ENCODE measurements around the gene SCN5A.

The SCN5A gene

DNA sequence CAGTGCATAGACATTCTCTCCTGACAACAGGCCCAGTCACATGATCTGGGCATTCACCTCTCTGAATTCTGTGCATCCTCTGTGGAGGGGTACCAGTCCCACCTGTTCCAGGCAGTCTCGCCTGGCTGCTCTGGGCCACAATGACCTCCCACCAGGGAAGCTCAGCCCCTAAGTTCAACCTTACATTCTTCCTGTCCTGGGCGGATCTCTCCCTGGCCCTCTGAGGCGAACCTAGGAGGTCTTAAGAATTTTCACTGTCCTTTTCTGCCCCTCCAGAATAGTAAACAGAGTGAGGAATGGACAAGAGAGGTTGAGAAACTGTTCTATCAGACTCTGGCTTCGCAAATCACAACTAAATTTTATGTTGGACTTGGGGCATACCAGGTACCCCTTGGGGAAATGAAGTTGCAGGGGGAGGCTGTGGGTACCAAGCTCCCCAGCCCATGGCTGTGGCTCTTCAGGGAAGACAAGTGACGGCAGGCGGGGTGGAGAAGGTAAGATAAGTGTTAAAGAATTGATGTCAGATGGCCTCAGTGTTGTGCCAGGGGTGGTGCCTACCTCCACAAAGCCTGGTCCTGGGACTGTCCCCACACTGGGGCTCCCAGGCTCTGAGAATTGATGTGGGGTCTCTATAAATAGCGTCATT is 5.3 kb downstream of the SCN5A start:
- Mint-ChIP-seq H3K36me3 (no peaks in the 10 kb centered on the region), H3K9me3 (no peaks in the 10 kb centered on the region), H3K4me1 (peaks cover 5% of the 10 kb centered on the region), H3K27me3 (peaks cover 4% of the 10 kb centered on the region), H3K27ac (no peak overlapping the region), H3K4me3 (no peak overlapping the region)
- peak; percentile 9 for DNase-seq
- CTCF ChIA-PET: no interaction called here

DNA sequence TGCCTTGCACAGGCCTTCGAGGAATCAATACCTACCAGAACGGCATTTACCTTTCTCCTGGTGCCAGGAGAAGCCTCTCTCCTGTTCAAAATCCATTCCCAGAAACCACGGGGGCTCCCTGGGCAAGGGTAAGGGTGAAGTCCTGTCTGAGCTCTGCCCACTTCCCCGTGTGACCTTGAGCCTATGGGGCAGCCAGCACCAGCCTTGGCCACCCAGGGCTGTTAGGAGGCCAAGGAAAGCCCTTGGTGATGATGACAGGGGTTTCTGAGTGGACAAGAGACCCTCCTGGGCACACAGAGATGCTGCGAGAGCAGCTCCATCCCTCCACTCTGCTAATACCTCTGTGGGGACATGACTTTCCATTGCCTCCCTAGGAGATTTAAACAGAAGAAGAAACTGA is 5.9 kb downstream of the SCN5A start:
- Mint-ChIP-seq H3K4me3 (no peak overlapping the region), H3K9me3 (no peaks in the 10 kb centered on the region), H3K4me1 (peaks cover 2% of the 10 kb centered on the region), H3K27ac (no peak overlapping the region), H3K27me3 (peaks cover 4% of the 10 kb centered on the region), H3K36me3 (no peaks in the 10 kb centered on the region)
- CTCF ChIA-PET: interaction anchor here (0.5 to 1.5 kb wide), 3 partner anchors 11 to 356 kb away, joined by 3 to 6 read pairs (median 3); no protein-coding TSS in a partner anchor
- peak; percentile 6 for DNase-seq

DNA sequence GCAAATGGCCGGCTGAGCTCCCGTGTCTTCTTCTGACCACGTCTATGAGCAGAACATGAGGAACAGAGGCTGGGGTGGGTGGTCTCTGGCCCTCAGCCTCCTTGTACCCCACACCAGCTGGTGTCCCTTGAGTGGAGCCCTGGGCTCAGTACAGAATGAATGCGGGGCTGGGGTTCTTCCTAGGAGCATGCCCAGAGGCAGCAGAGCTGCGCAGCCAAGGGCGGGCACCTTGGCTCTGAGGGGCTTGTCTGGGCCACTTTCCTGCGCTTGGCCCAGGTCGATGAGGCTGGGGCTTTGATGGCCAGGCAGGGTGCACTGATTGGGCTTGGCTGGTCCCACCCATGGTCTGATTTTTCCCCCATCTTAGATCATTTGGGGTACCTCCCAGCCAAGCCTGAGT is 6.4 kb downstream of the SCN5A start:
- Mint-ChIP-seq H3K4me1 (no peaks in the 10 kb centered on the region), H3K27ac (no peak overlapping the region), H3K36me3 (no peaks in the 10 kb centered on the region), H3K27me3 (peaks cover 9% of the 10 kb centered on the region), H3K9me3 (no peaks in the 10 kb centered on the region), H3K4me3 (no peak overlapping the region)
- DNase-seq: no peak
- CTCF ChIA-PET: interaction anchor here (0.5 to 1.5 kb wide), 3 partner anchors 12 to 357 kb away, joined by 3 to 6 read pairs (median 3); no protein-coding TSS in a partner anchor

DNA sequence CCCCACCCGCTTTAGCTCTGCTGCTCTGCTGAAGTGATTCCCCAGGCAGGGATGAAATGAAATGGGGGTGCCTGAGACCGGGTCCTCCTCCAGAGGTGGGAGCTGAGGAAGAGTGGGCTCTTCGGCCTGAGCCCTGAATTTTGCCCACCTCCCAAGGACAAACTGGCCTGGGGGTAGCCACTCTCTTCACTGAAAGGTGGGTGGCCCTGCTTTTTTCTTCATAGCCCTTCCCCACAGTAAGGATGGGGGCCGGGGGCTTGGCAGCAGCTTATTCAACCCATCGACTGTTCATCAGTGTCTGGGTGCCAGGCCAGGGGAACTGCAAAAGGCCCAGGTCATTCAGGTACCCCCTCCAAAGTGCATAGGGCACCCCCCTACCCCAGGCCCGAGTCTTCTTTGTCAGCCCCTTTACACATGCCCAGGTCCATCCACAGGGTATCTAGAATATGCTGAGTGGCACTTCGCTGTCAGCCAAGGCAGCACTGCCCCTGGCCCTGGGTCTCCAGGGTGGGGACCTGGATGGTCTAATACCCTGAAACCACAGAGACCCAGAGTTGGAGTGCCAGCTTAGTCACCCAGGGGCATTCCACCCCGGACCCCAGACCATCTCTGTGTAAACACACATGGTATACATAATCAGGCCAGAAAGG is 7.9 kb downstream of the SCN5A start:
- Mint-ChIP-seq H3K36me3 (no peaks in the 10 kb centered on the region), H3K4me3 (no peak overlapping the region), H3K4me1 (no peaks in the 10 kb centered on the region), H3K27me3 (peaks cover 17% of the 10 kb centered on the region), H3K27ac (no peak overlapping the region), H3K9me3 (no peaks in the 10 kb centered on the region)
- DNase-seq: no peak
- CTCF ChIA-PET: interaction anchor here (1.3 kb wide), 1 partner anchor 11 kb away, joined by 3 read pairs; no protein-coding TSS in a partner anchor

DNA sequence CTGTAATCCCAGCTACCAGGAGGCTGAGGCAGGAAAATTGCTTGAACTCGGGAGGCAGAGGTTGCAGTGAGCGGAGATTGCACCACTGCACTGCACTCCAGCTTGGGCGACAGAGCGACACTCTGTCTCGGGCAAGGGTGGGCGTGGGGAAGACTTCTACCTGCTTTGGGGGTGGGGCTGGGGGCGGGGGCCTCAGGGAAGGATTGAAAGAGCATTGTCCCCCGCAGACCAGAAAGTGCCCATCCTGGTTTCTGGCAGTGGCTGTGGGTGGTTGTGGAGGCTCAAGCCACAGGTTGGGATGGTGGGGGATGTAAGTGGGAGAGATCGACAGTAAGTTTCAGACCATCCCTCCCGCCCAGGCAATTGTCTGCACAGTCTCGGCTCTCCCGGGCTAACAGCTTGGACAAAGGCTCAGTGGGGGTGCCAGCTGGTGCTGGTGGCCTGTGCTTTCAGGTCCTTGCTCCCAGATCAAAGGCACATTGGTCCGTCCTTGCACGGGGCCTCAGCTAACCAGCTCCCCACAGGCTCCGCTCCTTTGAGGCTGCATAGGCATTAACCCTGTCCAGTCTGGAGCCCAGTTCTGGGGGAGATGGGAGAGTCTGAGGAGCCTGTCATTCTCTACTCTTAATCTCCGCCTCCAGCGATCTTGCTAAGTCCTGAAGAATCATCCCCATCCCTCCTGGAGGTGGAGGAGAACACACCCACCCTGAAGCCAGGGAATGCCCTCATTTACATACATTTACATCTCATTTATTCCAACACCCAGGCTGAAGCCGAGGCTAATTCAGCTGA is 8.6 kb downstream of the SCN5A start:
- Mint-ChIP-seq H3K4me1 (no peaks in the 10 kb centered on the region), H3K27ac (no peak overlapping the region), H3K27me3 (peaks cover 17% of the 10 kb centered on the region), H3K9me3 (no peaks in the 10 kb centered on the region), H3K36me3 (no peaks in the 10 kb centered on the region), H3K4me3 (no peak overlapping the region)
- DNase-seq: no peak
- CTCF ChIA-PET: no interaction called here

DNA sequence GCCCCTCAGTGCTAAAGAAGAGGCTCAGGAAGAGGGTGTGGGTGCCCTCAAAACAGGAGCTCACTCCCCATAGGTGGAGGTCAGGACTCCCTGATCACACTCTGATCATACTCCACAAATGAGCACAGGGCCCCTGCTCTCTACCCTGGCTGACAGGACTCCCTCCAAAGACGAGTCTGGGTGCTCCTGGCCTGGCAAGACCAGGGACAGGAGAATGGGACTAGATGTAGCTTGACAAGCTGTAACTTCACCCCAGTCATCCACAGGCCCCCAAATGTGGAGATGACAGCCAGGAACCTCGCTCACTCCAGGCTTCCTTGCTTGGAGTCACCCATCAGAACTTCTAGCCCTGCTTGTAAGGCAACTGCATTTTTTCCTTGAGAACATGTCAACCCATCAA is 11.1 kb downstream of the SCN5A start:
- CTCF ChIA-PET: no interaction called here
- no peak overlapping the region for H3K27ac Mint-ChIP-seq
- H3K27me3 Mint-ChIP-seq: peaks cover 28% of the 10 kb centered on the region
- DNase-seq: no peak
- H3K9me3 Mint-ChIP-seq: no peaks in the 10 kb centered on the region
- H3K4me1 Mint-ChIP-seq: peaks cover 5% of the 10 kb centered on the region
- no peak overlapping the region for H3K4me3 Mint-ChIP-seq
- H3K36me3 Mint-ChIP-seq: no peaks in the 10 kb centered on the region

DNA sequence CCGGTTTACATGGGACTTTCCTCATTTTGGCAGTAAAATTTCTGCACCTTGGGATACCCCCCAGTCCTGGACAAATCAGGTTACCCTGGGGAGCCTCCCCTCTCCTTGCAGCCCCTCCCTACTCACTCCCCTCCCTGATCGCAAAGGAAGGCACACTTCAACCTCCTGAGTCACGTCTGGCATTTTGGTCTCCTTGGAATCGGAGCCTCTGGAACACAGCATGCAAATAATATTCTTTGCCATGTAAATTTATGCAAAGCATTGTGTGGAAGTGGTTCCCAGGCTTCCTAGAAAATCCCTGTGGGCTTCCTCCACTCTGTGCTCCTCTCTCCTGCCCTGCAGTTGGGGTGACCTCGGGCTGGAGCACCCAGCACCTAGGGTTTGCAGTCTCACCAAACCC is 11.6 kb downstream of the SCN5A start:
- H3K4me3 Mint-ChIP-seq: no peak overlapping the region
- H3K27me3 Mint-ChIP-seq: peaks cover 32% of the 10 kb centered on the region
- no peaks in the 10 kb centered on the region for H3K9me3 Mint-ChIP-seq
- CTCF ChIA-PET: interaction anchor here (2.5 kb wide), 1 partner anchor 13 kb away, joined by 5 read pairs; no protein-coding TSS in a partner anchor
- no peaks in the 10 kb centered on the region for H3K36me3 Mint-ChIP-seq
- no peak overlapping the region for H3K27ac Mint-ChIP-seq
- DNase-seq: no peak
- peaks cover 5% of the 10 kb centered on the region for H3K4me1 Mint-ChIP-seq

DNA sequence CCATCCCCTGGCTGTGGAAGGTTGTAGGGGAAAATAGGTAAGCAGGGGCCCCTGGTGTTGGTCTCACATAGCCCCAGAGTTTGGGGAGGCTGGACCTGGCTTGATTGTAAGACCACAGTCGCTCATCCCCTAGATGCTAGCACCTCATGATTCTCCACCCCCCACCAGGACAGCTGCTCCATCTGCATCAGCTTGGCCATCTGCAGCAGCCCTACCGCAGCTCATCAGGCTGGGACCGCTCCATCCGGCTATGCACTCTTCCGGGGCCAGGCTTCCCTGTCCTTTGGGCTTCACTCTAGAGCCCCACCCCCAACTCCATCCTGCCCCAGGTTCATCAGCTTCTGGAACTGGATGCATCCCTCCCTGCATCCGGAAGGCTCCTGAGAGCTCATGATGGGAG is 12.6 kb downstream of the SCN5A start:
- Mint-ChIP-seq H3K4me3 (no peak overlapping the region), H3K27me3 (peaks cover 38% of the 10 kb centered on the region)
- CTCF ChIA-PET: interaction anchor here (1.1 to 2.5 kb wide), 2 partner anchors 9 to 15 kb away, joined by 5 read pairs; no protein-coding TSS in a partner anchor

DNA sequence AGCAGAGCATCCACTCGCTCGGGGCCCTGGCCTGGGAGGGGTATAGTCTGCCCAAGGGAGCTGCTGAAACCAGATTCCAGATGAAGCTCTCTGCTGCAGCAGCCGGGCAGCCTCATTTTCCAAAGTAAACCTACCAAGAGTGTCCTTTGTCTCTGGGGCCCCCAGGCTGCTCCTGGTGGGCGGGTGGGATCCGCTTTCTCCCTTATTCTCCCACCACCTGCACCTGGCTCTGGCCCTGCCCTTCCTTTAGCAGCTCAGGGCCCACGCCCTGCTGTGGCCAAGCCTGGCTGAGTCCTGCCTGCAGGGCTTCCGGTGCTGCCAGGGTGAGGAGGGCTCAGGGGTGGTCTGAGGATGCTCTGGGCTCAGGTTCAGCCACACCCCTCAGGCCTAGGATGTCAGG is 13.0 kb downstream of the SCN5A start:
- Mint-ChIP-seq H3K27me3 (peaks cover 38% of the 10 kb centered on the region), H3K27ac (no peak overlapping the region), H3K4me3 (no peak overlapping the region), H3K36me3 (no peaks in the 10 kb centered on the region), H3K4me1 (peaks cover 5% of the 10 kb centered on the region), H3K9me3 (no peaks in the 10 kb centered on the region)
- CTCF ChIA-PET: interaction anchor here (1.1 to 2.5 kb wide), 2 partner anchors 9 to 15 kb away, joined by 5 read pairs; no protein-coding TSS in a partner anchor
- no peak for DNase-seq

More for the DNA sequence above, 12.6 kb downstream of the SCN5A start:
- Mint-ChIP-seq H3K27ac (no peak overlapping the region), H3K36me3 (no peaks in the 10 kb centered on the region), H3K9me3 (no peaks in the 10 kb centered on the region), H3K4me1 (peaks cover 5% of the 10 kb centered on the region)
- DNase-seq: no peak

DNA sequence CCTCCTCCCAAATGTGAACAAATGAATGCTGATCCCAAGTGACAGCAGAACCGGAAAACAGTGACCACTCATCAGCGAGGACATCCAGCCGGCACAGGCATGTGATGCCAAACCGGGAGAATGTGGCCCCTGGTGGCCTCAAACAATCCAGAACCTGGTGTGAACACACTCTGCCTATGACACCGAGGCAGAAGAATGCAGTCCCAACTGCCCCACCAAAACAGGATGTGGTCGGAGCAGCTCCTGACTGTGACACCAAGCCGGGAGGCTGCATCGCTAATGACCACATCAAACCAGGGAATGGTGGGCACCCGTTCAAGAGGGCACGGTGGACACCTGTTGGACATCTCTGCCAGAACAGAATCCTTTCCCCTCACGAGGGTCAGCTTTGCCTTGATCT is 15.4 kb downstream of the SCN5A start:
- H3K36me3 Mint-ChIP-seq: no peaks in the 10 kb centered on the region
- peaks cover 35% of the 10 kb centered on the region for H3K27me3 Mint-ChIP-seq
- H3K4me3 Mint-ChIP-seq: no peak overlapping the region
- no peaks in the 10 kb centered on the region for H3K9me3 Mint-ChIP-seq
- peaks cover 5% of the 10 kb centered on the region for H3K4me1 Mint-ChIP-seq
- H3K27ac Mint-ChIP-seq: no peak overlapping the region
- no peak for DNase-seq
- CTCF ChIA-PET: interaction anchor here (0.6 to 1.3 kb wide), 3 partner anchors 69 to 351 kb away, joined by 3 read pairs; no protein-coding TSS in a partner anchor

DNA sequence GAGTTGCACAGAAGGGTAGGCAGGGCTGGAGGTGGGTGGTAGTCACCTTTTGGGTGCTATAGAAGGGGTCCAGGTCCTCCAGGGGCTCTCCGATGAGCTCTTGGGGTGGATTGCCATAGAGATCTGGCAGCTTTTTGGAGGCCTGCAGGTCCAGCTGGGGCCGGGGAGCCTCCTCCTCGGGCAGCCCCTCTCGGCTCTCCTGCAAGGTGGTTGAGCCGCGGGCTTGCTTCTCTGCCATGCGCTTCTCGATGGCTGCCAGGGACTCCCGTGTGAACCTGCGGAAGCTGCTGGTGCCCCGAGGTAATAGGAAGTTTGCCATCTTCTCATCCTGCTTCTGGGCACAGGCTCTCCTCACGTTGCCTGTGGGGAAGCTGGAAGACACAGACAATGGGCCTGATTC is 16.5 kb downstream of the SCN5A start:
- no peaks in the 10 kb centered on the region for H3K9me3 Mint-ChIP-seq
- CTCF ChIA-PET: interaction anchor here (1.3 kb wide), 1 partner anchor 111 kb away, joined by 3 read pairs; no protein-coding TSS in a partner anchor
- peaks cover 28% of the 10 kb centered on the region for H3K27me3 Mint-ChIP-seq
- DNase-seq: no peak
- H3K27ac Mint-ChIP-seq: no peak overlapping the region
- no peak overlapping the region for H3K4me3 Mint-ChIP-seq
- H3K36me3 Mint-ChIP-seq: no peaks in the 10 kb centered on the region
- H3K4me1 Mint-ChIP-seq: peaks cover 5% of the 10 kb centered on the region

DNA sequence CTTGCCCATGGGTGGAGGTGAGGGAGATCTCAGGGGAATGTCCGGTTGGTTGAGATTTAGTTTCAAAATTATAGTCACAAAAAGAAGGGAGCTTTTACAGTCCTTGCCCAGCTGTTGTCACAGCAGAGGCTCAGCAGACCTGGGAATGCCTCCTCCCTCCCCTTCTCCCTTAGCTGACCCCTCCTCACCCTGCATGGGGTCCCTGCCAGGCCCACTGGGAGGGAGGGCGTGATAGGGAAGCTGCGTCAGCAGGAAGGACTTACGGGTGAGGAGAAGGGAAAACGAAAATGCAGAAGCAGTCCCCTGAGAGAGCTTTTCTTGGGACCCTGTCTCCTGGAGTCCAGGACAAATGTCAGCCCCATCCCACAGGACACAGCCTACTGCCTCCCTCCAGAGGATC is 18.9 kb downstream of the SCN5A start:
- H3K4me1 Mint-ChIP-seq: peaks cover 5% of the 10 kb centered on the region
- H3K4me3 Mint-ChIP-seq: no peak overlapping the region
- CTCF ChIA-PET: interaction anchor here (2.3 kb wide), 1 partner anchor 109 kb away, joined by 9 read pairs; no protein-coding TSS in a partner anchor
- DNase-seq: no peak
- no peaks in the 10 kb centered on the region for H3K36me3 Mint-ChIP-seq
- no peak overlapping the region for H3K27ac Mint-ChIP-seq
- H3K27me3 Mint-ChIP-seq: peaks cover 21% of the 10 kb centered on the region
- H3K9me3 Mint-ChIP-seq: no peaks in the 10 kb centered on the region

DNA sequence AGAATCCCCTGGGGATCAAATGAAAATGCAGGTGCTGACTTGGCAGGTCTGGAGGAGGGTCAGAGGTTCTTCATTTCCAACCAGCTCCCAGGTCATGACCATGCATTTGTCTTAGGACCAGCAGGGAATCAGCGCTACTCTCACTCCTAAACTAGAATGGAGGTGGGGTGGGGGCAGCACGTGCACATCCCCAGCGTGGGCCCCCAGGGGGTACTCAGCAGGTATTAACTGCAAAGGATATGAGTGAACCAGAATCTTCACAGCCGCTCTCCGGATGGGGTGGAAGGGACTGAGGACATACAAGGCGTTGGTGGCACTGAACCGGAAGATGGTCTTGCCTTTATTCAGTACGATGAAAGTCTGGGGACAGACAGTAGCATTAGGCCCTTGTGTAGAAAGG is 19.4 kb downstream of the SCN5A start:
- H3K4me1 Mint-ChIP-seq: peaks cover 5% of the 10 kb centered on the region
- DNase-seq: no peak
- H3K27me3 Mint-ChIP-seq: peaks cover 21% of the 10 kb centered on the region
- CTCF ChIA-PET: interaction anchor here (1.4 to 2.3 kb wide), 2 partner anchors 26 to 109 kb away, joined by 5 to 9 read pairs; no protein-coding TSS in a partner anchor
- H3K36me3 Mint-ChIP-seq: no peaks in the 10 kb centered on the region
- no peaks in the 10 kb centered on the region for H3K9me3 Mint-ChIP-seq
- H3K4me3 Mint-ChIP-seq: no peak overlapping the region
- H3K27ac Mint-ChIP-seq: no peak overlapping the region

DNA sequence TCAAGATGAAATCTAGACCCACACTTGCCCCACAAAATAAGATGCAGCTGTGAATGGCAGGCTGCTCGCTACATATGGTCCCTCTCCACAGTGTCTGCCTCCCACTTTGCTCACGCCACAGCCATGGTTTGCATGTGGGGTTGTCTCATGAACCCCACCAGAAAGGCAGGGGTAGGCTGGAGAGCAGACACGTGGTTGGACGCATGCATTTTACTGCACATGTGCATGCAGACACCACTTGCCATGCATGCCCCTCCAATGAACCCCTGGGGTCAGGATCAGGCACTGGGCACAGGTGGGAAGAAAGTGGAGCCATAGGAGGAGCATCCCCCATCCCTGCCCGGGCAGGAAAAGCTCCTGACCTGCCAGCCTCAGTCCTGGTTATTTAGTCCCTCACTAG is 20.7 kb downstream of the SCN5A start:
- CTCF ChIA-PET: interaction anchor here (1.4 to 1.5 kb wide), 2 partner anchors 8 to 27 kb away, joined by 5 read pairs; no protein-coding TSS in a partner anchor
- Mint-ChIP-seq H3K4me3 (no peak overlapping the region), H3K27ac (no peak overlapping the region), H3K4me1 (peaks cover under 1% of the 10 kb centered on the region), H3K36me3 (no peaks in the 10 kb centered on the region), H3K27me3 (peaks cover 14% of the 10 kb centered on the region), H3K9me3 (no peaks in the 10 kb centered on the region)
- no peak for DNase-seq

All from activated naive CD4-positive, alpha-beta T cell treated with anti-CD3 and anti-CD28 coated beads, Interleukin-2, amount 10 ng/mL, durations not matched to agents 7 days and 5 days (primary cell).